ENCODE results near the gene GAS2.

The GAS2 gene

GRCh38 chr11:22674470-22675439, 8.3 kb downstream of the GAS2 start:
- no peak for DNase-seq (ENCODE audit: low spot score)

- DNase-seq (ENCODE audit: low spot score): no peak
Measured at GRCh38 chr11:22677153-22677903, 10.9 kb downstream of the GAS2 start.

GRCh38 chr11:22680628-22681027, 14.2 kb downstream of the GAS2 start:
- no peak for DNase-seq (ENCODE audit: low spot score)

- no peak for DNase-seq (ENCODE audit: low spot score)
Measured at GRCh38 chr11:22681281-22681812, 14.9 kb downstream of the GAS2 start.

- no peak for DNase-seq (ENCODE audit: low spot score)
Measured at GRCh38 chr11:22684082-22684481, 17.7 kb downstream of the GAS2 start.

DNA sequence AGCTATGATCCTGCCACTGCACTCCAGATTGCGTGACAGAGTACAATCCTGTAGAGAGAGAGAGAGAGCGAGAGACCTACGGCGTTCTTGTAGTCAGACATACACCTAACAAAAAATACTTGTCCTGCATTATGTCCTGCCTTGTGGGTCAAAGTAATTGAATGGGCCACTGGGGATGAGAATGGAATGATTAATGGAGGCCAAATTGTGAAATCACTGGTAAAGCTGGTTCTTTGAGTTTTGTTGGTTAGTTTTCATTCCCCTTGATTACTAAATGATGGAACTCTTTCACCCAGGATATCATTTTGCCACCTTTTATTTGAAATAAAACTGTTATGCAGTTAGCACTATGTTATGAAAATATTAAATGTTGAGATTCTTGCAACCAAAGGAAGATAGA, 18.7 kb downstream of the GAS2 start:
- no peak for DNase-seq (ENCODE audit: low spot score)

GRCh38 chr11:22688914-22689313, 22.5 kb downstream of the GAS2 start:
- DNase-seq (ENCODE audit: low spot score): no peak

DNA sequence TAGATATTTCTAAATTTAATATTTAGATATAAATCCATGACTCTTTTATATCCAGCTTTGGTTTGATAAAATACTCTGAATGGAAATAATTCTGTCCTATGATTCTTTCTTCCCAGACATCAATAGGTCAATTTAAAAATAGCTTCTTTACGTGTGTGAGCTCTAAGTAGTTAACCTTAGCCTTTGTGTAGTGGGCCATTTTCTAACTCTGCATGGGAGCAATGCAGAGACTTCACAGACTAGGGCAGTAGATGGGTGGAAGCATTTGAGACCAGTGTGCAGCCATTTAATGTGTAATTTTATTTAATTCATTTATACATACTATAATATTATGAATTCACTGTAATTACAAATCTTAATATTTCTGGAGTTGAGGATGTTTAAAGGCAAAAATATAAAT, 23.8 kb downstream of the GAS2 start:
- DNase-seq (ENCODE audit: low spot score): no peak

DNA sequence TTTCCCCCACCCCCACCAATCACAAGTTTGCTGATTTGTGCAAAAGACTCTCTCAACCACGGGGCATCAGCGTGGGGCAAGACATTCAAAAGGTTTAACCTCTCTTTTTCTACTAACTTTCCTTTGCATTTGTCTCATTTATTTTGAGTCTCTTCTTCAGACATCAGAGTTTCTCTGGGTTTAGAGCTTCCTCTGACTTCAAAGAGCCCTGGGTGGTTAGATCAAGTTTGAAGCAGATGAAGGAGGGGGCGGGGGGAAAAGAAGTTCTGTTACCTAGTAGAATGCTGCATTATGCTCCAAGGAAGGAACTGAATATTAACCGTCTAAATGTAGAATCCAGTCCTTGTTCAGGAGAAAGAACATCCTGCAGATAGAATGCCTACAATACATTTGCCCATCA, 24.5 kb downstream of the GAS2 start:
- DNase-seq (ENCODE audit: low spot score): no peak

DNA sequence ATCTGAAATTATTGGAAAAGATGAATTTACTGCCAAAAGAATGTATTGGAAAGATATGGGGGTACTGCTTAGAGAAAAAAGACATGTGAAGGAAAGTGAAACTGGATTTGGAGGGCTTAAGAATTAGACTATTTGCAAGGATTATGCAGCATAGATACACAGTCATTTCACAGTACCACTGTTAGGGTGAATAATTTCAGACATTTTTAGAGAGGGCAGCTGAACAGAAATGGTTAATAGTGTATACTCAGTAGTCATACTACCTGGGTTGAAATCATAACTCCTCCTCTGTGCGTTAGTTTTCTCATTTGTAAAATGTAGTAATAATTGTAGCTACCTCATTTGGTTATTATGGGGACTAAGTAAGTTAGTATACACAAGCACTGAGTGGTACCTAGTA, 33.0 kb downstream of the GAS2 start:
- no peak for DNase-seq (ENCODE audit: low spot score)

DNA sequence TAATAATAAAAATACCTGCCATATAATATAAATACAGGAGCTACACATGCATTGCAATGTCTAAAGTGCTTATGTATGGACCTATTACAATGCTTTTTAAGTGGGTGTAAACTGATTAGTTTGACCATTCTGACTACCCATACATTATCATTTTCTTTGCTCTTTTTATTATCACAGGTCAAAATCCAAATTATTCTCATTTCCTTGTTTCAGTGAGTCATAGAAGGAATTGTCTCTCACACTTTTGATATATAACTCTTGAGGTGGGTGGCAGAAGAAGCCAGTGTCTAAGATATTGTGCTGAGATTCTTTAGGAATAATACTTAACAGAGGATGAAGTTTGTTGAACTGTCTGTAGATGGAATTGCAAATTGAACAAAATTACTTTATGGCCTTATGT, 35.6 kb downstream of the GAS2 start:
- no peak for DNase-seq (ENCODE audit: low spot score)

GRCh38 chr11:22703040-22703439, 36.6 kb downstream of the GAS2 start:
- DNase-seq (ENCODE audit: low spot score): peak; percentile 80

- no peak for DNase-seq (ENCODE audit: low spot score)
Measured at GRCh38 chr11:22703591-22703990, 37.2 kb downstream of the GAS2 start.

- DNase-seq (ENCODE audit: low spot score): no peak
Measured at GRCh38 chr11:22707119-22707899, 40.9 kb downstream of the GAS2 start.

DNA sequence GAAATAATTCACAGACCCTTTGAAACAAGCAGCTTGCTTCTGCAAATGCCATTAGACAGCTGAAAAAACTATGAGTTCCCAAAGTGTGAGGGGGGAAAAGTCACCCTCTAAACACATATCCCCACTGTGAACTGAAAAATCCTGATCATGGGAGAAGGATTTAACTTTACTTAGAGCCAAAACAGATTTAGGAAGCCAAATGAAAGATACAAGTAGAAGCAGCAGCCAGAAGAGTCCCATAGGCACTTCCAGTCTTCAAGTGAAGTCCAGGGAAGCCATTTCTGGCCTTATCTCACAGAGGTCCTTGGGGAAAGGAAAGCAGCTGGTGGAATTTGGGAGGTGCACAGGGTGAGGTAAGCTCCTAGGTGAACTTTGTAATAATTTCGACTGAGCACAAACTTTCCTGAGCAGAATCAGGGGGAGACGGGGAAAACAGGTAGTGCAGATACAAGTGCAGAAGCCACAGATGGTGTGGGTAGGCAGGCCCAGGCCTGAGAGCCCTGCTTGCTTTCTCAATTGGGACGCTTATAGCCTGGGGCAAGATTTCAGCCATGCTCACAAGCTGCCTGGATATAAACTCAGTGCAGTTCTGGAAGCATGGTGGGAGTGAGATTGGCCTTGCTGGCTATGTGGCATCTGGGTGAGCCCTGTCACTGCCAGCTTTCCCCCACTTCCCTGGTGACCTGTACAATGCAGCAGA, 44.8 kb downstream of the GAS2 start:
- DNase-seq (ENCODE audit: low spot score): no peak

- DNase-seq (ENCODE audit: low spot score): no peak
Measured at GRCh38 chr11:22711880-22712279, 45.5 kb downstream of the GAS2 start.

GRCh38 chr11:22713336-22713735, 46.9 kb downstream of the GAS2 start:
- DNase-seq (ENCODE audit: low spot score): no peak

GRCh38 chr11:22715971-22716370, 49.6 kb downstream of the GAS2 start:
- no peak for DNase-seq (ENCODE audit: low spot score)

DNA sequence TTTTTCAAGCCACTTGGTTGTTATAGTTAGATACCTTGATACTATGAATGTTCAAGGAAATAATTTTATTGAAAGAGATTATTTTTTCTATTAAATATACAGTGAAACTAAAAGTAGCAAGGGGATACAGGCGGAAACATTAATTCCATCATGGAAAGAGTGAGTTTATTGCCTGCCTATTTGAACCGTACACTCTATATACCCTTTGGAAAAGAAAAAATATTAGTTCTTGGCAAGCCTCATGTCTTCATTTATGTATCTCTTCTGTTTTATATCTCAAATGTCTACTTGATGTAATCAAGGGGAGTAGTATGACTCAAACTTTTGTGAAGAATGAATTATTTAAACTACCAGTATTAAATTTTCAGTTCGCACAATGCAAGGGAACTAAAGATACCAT, 54.0 kb downstream of the GAS2 start:
- DNase-seq (ENCODE audit: low spot score): no peak

- DNase-seq (ENCODE audit: low spot score): no peak
Measured at GRCh38 chr11:22723274-22723673, 56.9 kb downstream of the GAS2 start.

GRCh38 chr11:22725079-22725478, 58.7 kb downstream of the GAS2 start:
- no peak for DNase-seq (ENCODE audit: low spot score)

All from RKO (cell line).